Measurements from ENCODE around the gene SMURF1.

GRCh38 chr7:99188221-99188620 is 44.3 kb upstream of the SMURF1 start:
- TF ChIP-seq CTCF (IDR thresholded peaks at IDR 0.05) (no peak), POLR2A (IDR thresholded peaks at IDR 0.05) (no peak)
